Measurements from ENCODE around the gene CTNNB1.

The CTNNB1 gene

GRCh38 chr3:41198950-41199865 is at the start of gene CTNNB1:
Gene CTNNB1 (plus strand): TSS chr3:41199505. CDS start chr3:41224069, 24,564 bp downstream.
- DNase-seq (ENCODE audit: low read depth in 1 of 2, low spot score in 1 of 2) = peak; percentile 87 to 88

GRCh38 chr3:41155834-41156233 is 43.5 kb upstream of the CTNNB1 start:
- no peak for DNase-seq (ENCODE audit: low read depth in 1 of 2, low spot score in 1 of 2)

DNA sequence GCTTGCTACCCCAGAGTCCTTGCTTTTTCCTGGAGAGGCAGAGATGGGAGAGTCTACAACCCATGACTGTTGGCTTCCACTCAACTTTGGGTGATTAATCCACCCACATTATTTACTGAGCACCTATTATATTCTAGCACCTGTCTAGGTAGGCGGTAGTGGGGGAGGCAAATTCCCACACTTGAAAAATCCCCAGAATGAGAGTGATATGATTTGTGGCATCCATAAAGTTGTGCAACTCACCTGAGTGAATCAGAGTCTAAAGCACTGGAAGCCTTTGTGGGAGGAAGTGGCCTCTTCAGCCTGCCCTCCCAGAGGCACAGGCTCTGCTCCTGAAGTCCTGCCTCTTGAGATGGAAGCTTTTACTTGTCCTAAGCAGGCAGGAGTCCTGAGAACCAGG is 40.4 kb upstream of the CTNNB1 start:
- DNase-seq (ENCODE audit: low read depth in 1 of 2, low spot score in 1 of 2) = no peak

DNA sequence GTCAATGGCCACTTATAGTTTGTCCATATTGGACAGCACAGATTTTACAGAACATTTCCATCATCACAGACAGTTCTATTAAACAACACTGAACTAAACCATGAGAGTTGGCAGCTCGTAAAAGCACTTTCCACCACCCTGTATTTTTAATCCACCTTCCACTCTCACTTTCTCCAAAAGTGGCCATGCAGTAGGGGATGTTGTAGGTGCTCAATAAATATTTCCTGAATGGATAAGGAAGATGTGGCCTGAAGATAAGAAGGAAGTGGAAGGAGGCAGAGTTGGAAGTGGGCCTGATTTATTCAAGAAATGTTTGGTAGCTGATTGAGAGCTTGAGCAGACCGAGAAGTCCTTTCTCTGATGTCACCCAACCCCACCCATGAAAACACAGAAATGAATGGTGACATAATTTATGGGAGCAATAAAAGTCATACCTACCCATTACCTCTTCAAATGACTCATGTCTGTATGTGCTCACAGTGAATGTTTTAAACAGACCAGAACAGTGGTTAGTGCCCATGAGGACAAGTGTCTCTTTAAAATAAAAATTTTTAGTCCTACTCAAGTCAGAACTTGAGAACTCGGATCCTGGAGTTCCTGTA is 39.6 kb upstream of the CTNNB1 start:
- no peak for DNase-seq (ENCODE audit: low read depth in 1 of 2, low spot score in 1 of 2)

- no peak for DNase-seq (ENCODE audit: low read depth in 1 of 2, low spot score in 1 of 2)
These were observed 36.8 kb upstream of the CTNNB1 start for GRCh38 chr3:41162541-41162940.

DNA sequence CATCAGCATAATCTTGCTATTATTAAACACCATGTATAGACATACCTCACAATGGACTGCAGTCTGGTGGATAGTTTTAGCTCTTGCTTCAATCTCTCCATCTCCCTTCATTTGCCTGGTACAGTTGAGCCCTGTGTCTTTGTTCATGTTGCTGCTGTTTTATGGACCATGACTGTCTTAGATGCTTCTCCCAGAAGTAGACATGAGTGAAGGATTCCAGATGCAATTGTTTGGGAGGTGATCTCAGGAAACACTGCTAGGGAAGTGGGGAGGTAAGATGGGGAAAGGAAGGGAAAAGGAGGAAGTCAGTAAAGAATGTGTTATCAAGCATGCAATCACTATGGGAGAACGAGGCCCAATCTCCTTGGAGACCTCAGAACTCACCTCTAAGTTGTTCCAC is 36.3 kb upstream of the CTNNB1 start:
- DNase-seq (ENCODE audit: low read depth in 1 of 2, low spot score in 1 of 2) = no peak

- no peak for DNase-seq (ENCODE audit: low read depth in 1 of 2, low spot score in 1 of 2)
These were observed 35.9 kb upstream of the CTNNB1 start for GRCh38 chr3:41163421-41163820.

DNA sequence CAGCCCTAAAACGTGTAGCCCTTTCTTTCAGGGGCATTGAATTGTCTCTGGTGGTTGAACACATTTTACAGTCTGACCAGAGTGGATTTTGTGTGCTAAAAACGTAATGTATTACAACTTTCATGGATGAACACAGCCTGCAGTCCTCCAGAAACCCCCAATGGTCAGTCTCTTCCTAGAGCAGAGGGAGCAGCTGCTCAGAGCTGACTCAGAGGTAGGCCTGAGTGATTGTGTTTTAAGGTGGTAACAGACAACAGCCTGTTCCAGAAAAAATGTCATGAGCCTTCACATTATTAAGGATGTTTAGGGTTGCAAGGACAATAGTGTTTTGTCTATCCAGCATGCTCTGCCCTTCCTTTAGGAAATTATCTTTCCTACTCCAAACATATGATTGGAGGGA is 34.5 kb upstream of the CTNNB1 start:
- DNase-seq (ENCODE audit: low read depth in 1 of 2, low spot score in 1 of 2) = no peak

GRCh38 chr3:41167722-41168497 is 31.4 kb upstream of the CTNNB1 start:
- DNase-seq (ENCODE audit: low read depth in 1 of 2, low spot score in 1 of 2) = no peak

DNA sequence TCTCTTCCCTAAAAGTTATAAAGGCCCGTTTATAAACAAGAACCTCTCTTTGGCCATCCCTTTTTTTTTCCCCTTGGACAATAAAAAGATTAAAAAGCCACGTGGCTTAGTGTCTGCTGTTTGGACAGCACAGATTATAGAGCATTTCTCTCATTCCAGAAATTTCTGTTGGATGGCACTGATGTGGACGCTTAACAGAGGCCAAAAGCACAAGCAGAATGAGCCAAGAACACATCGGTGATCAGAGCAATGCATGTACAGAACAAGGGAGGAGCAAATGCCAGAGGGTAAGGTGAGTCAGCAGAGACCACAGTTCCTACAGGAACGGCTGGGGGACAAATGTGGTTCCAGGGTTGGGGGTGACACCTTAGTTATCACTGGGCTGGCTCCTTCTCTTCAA is 30.3 kb upstream of the CTNNB1 start:
- DNase-seq (ENCODE audit: low read depth in 1 of 2, low spot score in 1 of 2) = no peak

DNA sequence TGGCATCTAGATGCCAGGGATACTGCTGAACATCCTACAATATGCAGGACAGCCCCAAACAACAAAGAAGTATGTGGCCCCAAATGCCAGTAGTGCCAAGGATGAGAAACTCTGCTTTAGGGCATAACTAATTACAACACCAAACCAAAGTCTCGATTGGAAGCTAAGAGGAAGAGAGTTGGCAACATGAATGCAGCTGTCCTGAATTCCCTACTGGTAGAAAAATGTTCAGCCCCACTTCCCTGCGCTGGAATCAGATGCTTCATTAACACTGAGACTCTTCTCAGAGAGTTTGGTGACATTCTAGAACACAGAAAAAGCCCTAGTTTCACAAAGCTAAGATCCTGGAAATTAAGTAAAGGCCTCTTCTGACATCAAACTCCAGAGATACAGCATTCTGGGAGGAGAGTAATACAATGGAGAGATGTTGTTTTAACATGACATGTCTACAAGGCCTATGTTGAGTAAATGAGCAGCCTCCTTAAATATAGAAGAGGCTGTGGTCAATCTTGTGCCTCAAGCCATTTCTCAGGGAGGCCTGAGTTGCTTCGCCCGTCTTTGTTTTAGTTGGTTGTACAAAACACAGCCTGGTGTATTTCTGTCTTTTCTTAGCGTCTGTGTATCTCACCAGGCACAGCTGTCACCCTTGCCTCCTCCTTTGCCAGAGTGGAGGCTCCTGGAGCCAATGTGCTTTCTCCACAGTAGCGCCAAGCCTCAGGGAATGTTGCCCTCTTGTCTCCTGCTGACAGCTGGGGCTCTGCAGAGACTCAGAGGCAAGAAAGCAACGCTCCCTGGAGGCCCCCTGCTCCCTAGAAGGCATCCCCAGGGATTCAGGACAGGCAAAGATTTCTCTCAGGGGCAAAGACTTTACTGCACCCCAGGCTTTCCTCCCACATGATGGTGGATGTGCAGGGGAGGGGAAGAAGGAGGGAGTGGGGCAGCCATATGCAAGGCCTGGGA is 25.1 kb upstream of the CTNNB1 start:
- no peak for DNase-seq (ENCODE audit: low read depth in 1 of 2, low spot score in 1 of 2)

DNA sequence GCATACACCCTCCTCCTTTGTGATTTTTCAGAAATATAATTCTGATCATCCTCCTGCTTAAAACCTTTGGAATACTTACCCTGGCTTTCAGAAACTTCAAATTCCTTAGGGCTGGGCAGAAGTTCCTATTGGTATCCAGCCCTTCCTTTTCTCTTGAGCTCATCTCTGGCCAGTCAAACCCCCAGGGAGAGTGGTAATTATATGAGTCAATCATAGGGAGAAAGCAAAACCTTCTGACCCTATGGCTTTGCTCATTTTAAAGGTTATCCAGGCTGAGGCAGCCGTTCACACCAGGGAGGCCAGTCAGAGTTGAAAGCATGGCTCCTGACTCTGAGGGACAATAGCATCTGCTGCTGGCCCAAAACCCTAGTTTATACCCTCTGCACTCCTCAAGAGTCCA is 23.9 kb upstream of the CTNNB1 start:
- no peak for DNase-seq (ENCODE audit: low read depth in 1 of 2, low spot score in 1 of 2)

DNA sequence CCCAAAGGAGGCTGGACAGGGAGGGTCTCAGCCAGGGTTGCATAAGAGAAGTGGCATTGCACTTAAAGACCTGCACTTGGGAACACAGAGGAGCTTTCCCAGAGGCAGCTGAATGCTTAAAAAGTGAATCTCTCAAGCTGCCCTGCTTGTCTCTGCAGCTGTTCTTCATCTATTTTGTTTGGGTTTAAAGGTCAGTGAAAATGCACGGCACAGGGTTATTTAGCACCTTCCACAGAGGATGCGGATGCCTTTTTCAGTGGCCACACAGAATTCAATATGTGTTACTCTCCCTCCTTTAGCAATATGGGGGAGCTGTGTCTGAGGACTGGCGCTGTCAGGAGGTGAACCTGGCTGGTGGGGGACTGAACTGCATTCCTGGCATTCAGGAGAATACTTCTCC is 22.7 kb upstream of the CTNNB1 start:
- no peak for DNase-seq (ENCODE audit: low read depth in 1 of 2, low spot score in 1 of 2)

GRCh38 chr3:41178576-41178975 is 20.7 kb upstream of the CTNNB1 start:
- DNase-seq (ENCODE audit: low read depth in 1 of 2, low spot score in 1 of 2) = no peak

DNA sequence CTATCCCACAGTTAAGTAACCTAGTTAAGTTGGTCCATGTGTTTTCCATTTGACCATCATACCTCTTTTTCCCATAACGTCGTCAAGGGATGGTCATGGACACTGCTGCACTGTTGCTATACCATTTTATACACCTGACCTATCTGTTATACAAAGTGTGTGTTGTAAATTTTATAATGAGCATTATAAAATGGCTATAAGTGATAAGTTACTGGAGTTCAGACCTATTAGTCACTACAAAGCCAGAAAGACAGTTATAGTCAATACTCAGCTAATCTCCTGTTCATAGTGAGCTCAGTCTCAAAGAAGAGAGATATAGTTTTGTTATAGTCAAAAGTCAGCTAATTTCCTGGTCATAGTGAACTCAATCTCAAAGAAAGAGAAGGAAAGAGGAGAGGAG is 18.9 kb upstream of the CTNNB1 start:
- DNase-seq (ENCODE audit: low read depth in 1 of 2, low spot score in 1 of 2) = no peak

DNA sequence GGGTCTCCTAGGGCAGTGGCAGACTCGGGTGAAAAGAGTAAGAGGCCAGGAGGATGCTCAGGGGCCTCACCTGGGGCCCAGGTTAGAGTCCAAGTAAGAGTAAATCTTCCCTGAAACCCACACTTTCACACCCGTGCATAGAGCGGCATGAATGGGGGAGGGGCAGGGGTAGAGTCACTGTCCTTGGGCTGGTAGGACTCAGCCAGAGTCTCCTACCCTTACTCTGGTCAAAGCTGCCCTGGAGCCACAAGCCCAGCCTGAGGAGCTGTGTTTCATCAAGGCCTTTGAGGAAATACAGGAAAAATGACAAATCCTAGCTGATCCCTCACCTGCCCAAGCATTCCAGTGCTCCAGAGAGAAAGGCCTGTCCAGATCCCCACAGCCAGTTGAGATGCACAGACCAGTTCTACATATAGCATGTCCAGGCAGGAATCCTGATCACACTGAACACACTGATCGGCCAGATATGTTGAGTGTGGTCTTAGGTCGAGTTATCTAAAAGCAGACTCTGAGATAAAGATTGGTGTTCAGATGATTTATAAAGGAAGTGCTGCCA is 16.7 kb upstream of the CTNNB1 start:
- DNase-seq (ENCODE audit: low read depth in 1 of 2, low spot score in 1 of 2) = no peak

GRCh38 chr3:41184394-41184793 is 14.9 kb upstream of the CTNNB1 start:
- no peak for DNase-seq (ENCODE audit: low read depth in 1 of 2, low spot score in 1 of 2)

DNA sequence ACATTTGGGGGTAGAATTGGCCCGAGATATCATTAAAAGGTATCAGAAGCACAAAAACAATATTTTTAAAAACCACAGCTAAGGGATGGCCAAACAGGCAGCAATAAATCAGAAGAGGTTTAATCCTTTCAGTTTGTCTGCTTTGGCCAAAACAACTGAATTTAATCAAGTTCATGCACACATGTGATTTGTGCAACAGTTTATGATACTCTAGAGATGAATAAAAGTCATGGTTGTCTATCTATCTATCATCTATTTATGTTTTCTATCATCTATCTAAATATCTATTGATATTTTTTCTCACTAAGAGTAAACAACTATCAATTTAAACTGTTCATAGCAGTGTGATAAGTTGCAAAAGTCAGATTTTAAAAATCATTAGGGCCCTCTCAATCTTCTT is 13.0 kb upstream of the CTNNB1 start:
- DNase-seq (ENCODE audit: low read depth in 1 of 2, low spot score in 1 of 2) = no peak

DNA sequence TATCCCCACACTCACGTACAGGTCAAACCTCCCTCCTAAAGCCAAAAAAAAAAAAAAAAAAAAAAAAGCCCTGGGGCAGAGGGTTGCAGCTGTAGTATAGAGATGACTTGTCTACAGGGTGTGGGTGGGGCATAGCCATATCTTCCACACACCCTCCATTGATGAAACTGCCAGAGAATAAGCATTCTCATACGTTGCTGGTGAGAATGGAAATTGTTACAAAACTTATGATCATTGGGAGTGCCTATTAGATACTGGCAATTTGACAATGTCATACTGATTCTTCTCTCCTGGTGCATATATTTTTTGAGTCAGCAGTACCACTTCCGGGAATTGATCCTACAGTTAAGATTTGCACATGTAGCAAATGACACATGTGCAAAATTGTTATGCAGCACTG is 11.0 kb upstream of the CTNNB1 start:
- peak in 1 of 2 donors; percentile 35 for DNase-seq (ENCODE audit: low read depth in 1 of 2, low spot score in 1 of 2)

- DNase-seq (ENCODE audit: low read depth in 1 of 2, low spot score in 1 of 2) = no peak
These were observed 8.6 kb upstream of the CTNNB1 start for GRCh38 chr3:41190509-41191284.
